ENCODE results near the gene KRT23.

DNA sequence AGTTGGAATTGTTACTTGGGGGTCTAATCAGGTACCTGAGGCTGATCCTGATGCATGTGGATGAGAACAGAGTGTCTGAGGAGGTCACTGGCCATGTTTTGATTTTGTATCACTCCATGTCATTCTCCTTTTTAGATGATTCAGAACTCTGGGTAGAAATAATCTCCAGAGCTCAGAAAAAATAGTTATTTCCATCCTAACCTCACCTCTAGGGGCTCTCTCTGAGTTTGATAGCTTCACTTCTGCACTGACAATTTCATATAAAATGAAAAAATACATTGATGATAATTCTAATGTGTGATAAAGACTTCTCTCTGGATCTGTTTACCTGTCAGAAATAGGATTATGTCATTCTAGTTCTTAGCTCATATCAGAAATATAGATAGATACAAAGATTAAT is 64.2 kb downstream of the KRT23 start:
- TF ChIP-seq, protein P1, sequence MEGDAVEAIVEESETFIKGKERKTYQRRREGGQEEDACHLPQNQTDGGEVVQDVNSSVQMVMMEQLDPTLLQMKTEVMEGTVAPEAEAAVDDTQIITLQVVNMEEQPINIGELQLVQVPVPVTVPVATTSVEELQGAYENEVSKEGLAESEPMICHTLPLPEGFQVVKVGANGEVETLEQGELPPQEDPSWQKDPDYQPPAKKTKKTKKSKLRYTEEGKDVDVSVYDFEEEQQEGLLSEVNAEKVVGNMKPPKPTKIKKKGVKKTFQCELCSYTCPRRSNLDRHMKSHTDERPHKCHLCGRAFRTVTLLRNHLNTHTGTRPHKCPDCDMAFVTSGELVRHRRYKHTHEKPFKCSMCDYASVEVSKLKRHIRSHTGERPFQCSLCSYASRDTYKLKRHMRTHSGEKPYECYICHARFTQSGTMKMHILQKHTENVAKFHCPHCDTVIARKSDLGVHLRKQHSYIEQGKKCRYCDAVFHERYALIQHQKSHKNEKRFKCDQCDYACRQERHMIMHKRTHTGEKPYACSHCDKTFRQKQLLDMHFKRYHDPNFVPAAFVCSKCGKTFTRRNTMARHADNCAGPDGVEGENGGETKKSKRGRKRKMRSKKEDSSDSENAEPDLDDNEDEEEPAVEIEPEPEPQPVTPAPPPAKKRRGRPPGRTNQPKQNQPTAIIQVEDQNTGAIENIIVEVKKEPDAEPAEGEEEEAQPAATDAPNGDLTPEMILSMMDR (CRISPR knock-in tag; IDR thresholded peaks at IDR 0.05), result no peak
- no peak for TF ChIP-seq ZNF224 (CRISPR knock-in tag; IDR thresholded peaks at IDR 0.05)
- TF ChIP-seq POLR2A (IDR thresholded peaks at IDR 0.05; ENCODE audit: insufficient read depth in 1 of 2, low read depth in 2 of 2, low read length in 2 of 2), result no peak
- TF ChIP-seq, protein P2, sequence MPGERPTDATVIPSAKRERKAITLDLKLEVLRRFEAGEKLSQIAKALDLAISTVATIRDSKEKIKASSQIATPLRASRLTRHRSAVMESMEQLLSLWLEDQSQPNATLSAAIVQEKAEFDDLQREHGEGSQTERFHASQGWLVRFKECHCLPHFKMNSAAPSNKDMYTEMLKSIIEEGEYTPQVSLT (CRISPR knock-in tag; IDR thresholded peaks at IDR 0.05; ENCODE audit: borderline replicate concordance, low read depth), result no peak
- TF ChIP-seq EP300 (IDR thresholded peaks at IDR 0.05; ENCODE audit: low read depth in 2 of 2, low read length in 2 of 2), result no peak
- TF ChIP-seq EP300 (CRISPR knock-in tag; IDR thresholded peaks at IDR 0.05; ENCODE audit: borderline replicate concordance), result no peak
- TF ChIP-seq CBFB (CRISPR knock-in tag; IDR thresholded peaks at IDR 0.05), result no peak
- TF ChIP-seq SP4 (CRISPR knock-in tag; IDR thresholded peaks at IDR 0.05), result no peak
